GM21515 (cell line): ENCODE measurements around the gene CPT1A.

Source experiments
- ATAC-seq: cut with Tn5 transposase; IDR thresholded peaks from one replicate; pipeline ENCODE4 v1.9.1; 2021; ENCODE audit not compliant: unreplicated experiment

CPT1A gene

DNA sequence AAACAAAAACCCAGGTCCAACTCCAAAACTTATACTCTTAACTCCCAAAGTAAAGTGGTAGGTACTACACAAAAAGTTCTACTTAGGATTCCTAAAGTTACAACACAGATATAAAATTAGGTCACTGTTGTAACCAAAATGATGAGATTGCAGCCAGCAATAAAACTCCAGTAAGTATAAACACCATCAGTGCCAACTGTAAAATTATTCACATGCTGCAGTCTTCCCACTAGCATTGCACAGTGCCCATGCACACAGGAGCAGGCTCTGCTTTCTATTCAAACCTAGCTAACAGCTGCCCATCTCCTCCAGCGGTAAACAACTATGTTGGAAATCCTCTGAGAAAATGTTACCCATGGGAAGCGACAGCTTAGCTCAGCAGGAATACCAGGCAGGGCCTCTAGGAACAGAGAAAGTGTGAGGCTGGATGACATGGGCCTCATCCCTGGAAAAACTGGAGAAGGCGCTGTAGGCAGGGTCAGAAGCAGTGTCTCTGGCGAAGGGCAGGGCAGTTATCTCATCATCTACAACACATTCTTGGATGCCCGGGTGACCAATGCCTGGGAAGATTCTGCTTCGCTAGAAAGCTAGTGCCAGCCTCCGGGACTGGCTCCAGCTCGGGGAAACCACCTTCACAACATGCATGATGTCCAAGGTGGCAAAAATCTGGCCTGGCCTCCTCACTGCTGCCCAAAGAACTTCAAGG is 9.1 kb downstream of the CPT1A start:
- no peak for ATAC-seq

DNA sequence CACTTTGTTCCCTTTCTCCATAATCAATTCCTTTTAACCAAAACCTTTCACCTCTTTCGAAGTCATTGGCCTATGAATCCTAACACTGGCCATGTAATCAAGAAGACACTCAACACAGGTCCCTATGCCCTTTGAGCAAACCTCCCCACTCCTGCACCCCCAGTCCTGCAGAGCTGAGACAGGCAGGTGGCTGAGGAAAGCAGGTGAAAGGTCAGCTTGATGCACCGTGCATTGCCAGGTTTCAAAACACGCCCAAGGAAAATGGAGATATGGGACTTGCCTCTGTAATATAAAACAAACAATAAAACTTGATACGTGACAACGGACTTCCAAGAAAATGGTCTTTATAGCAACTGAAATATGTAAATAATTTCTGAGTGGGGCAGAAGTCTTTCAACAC is 10.6 kb downstream of the CPT1A start:
- ATAC-seq: no peak

DNA sequence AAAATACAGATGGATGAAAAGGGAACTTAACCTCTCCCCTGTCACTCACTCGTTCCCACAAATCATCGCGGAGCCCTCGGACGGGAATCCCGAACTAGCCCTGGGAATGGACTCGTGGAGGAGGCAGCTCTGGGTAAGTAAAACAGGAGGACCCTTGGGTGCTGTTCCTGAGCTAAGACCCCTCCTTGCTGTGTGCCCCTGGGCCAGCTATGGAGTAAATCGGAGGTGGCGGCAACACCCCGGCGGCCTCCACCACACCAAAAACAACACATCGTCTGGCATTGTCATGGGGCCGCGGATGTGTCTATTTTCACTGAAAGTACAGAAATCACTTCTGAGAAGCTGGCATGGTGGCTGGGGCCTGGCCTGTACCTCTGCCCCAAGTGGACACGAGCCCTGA is 12.1 kb downstream of the CPT1A start:
- no peak for ATAC-seq

DNA sequence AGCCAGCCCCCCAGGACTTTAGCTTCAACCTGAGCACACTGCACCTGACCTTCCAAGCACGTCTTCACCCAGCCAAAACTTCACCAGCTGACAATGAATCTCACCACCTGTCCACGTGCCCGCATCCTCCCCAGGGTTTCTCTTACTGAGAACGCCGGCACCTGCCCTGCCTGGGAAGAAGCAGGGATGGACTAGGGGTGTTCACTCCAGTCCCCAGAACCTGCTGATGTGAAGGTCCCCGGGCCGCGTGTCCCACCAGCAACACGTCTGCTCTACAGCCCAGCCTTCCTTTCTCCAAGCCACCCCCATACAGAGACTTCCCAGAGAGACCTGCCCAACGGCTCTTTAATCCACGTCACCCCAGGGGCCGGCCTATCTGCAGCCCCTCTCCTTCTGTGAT is 12.8 kb downstream of the CPT1A start:
- no peak for ATAC-seq

DNA sequence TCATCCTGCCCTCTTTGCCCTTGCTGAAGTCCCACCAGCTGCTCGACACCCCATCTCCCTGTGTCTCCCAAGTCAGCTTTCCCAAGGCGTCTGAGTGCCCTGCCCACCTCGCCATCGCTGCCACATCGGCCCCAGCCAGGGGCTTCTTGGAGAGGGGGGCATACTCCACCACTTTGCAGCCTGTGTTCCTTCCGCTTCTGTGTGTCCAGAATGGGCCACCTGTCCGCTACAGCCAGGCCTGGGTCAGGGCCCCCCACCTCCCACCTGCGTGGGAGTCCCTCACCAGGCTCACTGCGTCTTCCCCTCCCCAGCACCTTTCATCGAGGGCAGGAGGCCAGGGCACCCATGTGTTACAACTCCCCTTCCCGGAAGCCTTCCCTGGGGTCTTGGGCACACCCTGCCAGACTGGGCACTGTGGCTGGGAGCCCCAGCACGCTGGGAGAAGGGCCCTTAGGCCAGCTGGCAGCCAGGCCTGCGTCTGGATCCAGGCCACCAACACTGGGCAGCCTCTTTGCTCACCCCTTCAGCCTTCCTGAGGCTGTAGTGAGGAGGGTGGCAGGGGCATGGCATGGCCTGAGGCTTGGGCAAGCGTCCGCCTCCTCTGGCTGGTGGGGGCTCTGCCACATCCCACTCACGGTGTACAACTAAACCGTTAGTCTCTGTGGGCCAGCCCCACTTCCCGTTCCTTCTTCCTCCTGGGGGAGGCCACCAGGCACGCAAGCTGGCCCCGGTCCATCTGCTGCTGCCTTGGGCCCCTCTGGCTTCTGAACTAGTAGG is 13.4 kb downstream of the CPT1A start:
- no peak for ATAC-seq

DNA sequence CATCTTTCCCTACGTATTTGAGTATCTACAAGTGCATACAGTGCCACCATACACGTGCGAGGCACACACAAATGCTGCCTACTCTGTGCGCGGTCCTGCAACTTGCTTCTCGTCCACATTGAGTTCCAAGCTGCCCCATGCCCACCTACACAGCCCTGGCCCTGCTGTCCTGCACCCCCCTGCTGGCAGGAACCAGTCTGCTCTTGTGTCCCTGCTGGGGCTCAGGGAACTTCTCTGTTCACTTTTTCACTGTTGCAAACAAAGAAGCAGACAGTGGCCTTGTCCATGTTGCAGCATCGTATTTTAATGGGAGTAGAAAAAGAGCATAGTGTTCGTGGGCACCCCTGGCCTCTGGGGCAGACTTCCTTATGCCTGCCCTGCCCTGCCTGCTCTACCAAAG is 14.0 kb downstream of the CPT1A start:
- no peak for ATAC-seq

DNA sequence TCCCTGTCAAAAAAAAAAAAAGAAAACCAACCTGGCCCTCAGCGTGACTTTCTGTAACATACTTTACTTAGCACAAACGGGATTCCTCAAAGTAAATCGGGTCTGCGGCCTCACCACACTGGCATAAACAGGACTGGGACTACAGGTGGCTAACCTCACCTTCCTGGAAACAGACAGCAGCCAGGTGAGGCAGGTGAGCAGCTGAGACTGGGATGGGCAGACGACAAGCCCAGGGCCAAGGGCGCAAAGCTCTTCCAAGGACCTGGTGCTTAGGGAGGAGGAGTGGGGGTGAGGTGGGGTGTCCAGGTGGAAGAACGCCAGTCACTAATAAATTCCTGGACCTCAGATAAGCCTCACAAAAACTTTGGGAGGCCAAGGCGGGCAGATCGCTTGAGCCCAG is 15.0 kb downstream of the CPT1A start:
- no peak for ATAC-seq

DNA sequence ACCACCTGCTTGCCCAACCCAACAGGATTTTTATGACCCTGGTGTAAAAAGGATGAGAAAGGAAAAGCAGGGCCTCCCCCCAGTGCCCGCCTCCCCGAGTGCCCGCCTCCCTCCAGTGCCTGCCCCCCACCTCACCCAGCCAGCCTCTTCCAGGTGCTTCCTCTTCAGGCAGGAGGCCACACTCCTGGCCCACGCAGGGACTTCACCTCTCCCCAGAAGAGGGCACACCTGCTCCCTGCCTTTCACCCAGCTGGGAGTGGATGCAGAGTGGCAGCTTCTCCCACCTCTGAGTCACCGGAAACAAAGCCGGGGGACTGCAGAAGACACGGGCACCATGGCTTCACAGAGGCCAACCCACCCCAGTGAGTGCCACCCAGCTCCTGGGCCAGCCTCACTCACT is 16.1 kb downstream of the CPT1A start:
- ATAC-seq: no peak

DNA sequence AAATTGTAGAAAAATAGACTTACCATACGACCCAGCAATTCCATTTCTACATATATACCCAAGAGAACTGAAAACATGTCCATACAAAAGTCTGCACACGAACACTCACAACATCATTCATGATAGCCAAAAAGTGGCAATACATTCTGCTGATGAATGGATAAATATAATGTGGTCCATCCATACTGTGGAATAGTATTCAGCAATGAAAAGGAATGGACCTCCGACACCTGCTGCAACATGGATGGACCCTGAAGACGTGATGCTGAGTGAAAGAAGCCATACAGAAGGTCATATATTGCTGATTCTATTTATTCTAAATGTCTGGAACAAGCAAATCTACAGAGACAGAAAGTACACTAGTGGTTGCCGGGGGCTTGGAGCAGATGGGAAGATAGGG is 19.2 kb downstream of the CPT1A start:
- no peak for ATAC-seq

DNA sequence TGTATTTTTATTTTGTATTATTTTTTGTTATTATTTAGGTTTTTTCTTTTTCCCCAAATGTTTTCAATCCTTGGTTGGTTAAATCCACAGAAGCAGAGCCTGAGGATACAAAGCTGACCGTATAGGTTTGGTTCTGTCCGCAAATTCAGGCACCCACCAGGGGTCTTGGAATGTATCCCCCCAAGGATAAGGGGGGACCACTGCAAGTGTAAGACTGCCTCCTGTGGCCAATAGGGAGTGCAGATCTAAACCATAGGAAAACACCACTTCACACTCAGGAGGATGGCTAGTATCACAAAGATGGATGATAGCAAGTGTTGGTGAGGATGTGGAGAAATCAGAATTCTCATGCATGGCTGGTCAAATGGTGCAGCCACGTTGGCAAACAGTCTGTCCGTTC is 20.0 kb downstream of the CPT1A start:
- ATAC-seq: no peak

DNA sequence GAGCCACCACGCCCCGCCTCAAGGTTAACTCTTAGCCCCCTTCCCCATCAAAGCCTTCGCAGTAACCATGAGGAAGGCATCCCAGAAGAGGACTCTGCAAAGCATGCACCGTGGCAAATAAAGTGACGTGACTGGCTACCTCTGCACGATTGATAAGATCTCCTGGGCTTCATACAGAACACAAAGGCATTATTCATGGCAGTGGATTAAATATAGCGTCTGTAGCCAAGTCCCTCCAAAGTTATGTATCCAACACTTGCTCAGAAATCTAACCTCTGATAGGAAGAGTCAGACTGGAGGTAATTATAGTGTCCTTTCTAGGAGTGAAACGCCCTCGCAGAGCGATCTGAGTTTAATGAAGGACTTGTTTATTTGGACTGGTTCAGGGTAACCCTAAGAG is 22.4 kb downstream of the CPT1A start:
- no peak for ATAC-seq

DNA sequence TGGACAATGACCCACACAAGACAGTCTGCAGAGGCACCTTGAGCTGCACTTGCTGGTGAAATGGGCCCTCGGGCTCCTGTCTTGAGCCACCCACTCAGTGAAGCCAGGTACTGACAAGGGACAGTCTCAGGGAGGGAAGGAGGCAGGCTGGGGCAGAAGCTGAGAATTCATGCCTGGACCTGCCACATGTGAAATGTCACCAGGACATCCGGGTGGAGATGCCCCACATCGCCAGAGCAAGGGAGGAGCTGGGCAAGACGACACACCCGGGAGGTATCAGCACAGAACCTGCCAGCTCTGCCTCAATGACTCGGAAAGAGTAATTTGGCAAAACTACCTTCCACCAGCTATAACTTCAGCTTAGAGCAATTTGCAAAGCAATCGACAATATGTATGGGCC is 23.5 kb downstream of the CPT1A start:
- no peak for ATAC-seq

DNA sequence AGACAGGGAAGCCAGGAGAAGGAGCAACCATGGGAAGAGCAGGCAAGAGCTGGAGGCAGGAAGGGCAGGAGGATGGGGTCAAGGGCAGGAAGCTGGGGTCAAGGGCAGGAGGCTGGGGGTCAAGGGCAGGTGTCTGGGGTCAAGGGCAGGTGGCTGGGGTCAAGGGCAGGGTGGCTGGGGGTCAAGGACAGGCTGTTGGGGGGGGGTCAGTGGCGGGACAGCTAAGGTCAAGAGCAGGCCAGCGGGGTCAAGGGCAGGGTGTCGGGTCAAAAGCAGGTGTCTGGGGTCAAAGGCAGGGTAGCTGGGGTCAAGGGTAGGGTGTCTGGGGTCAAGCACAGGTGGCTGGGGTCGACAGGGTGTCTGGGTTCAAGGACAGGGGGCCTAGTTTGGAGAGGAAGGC is 24.2 kb downstream of the CPT1A start:
- ATAC-seq: no peak

DNA sequence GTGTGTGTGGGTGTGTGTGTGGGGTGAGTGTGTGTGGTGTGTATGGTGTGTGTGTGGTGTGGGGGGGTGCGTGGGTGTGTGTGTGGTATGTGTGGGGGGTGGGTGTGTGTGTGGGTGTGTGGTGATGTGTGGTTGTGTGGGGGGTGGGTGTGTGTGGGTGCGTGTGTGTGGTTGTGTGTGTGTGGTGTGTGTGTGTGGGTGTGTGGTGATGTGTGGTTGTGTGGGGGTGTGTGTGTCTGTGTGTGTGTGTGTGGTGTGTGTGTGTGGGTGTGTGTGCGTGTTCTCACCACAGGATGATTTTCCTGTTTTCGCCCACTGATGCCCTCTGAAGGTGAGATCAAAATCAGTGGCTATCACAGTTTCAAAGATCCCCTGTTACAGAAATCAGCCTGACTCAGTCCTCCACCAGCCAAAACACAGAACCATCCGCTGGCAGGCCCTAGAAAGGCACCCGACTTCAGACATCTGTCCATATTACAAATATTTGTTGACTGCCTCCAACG is 24.7 kb downstream of the CPT1A start:
- no peak for ATAC-seq

DNA sequence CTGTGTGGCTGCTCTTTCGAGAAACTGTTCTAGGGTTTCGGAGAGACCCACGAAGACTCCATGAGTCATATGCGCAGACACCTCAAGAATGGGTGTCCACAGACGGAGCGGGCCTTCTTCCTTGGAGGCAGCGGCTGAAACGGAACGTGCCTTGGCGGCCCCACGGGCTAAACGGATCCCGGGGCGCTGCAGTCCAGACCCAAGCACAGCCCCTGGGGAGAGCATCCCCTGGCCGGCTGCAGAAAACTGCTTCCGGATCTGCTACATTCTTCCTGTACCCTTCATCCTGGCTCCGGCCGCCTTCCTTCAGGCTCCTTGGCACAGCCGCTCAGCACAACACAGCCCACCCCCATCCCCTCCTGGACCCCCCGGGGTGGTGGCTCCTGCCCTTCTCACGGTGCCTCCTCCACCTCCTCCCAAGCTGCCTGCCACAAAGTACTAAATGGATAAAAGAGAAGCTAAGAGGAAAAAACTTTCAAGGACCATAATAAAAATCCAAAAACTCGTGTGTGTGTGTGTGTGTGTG is 25.4 kb downstream of the CPT1A start:
- ATAC-seq: no peak

DNA sequence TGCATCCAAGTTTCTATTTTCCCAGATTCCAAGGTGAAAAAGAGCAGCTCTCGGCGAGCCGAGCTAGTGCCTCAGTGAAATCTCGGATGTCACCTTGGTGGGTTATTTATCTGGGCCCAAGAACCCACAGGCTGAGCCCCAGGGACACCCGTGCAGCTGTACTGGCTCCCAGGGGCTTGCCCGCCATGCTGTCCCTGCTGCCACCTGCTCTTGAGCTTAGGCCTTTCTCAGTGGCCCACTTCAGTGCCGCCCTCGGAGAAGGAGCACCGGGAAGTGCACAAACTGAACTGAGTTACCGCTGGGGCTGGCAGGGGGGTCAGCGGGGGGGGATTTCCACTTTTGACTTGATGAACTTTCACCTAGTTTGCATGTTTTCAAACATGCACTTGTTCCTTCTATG is 27.9 kb downstream of the CPT1A start:
- no peak for ATAC-seq

DNA sequence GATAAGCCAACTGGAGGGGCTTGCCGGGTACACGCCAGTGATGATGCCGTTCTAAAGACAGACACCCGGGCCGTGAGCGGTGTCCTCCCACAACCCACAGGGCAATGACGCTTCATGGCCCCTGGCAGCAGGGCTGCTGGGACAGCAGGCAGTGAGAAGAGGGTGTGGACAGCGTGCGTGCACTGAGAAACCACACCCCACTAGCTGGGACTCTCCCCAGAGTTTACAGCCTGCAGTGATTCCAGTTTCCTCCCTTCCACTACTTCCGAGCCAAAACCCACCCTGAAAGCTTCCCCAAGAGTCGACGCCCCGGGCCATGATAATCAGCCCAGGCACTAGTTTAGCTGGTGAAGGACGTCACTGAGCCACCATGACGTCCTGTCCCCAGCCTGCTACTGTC is 29.2 kb downstream of the CPT1A start:
- no peak for ATAC-seq

DNA sequence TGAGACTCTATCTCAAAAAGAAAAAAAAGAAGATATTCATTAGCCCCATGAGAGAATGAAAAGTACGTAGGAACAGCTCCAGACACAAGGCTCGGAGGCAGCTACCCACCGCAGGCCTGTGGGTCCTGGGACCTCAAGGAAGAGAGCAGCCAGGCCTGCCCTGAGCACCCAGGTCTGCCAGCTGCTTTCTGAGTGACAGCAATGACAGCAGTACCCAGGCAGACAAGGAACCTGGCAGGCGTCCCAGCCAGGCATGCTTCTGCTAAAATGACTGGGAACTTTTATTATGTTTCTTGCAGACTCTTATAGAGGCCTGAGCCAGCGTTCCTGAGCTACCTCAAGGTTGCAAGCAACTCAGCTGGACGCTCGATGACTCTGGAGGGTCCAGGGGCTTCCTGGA is 31.6 kb downstream of the CPT1A start:
- ATAC-seq: no peak

DNA sequence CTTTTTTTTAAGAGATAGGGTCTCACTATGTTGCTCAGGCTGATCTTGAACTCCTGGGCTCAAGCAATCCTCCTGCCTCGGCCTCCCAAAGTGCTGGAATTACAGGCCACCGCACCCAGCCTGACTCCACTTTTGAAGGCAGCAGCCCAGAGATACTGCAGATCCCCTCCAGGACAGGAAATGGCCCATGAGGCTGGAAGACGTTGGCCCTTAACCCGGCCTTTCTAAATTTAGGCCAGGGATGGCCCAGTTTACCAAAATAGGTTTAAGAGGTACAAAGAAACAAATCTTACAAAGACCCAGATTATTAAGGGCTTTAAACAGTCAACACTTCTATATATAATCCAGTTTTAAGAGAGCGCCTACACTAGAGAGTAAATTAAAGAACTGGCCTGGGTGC is 32.2 kb downstream of the CPT1A start:
- no peak for ATAC-seq

DNA sequence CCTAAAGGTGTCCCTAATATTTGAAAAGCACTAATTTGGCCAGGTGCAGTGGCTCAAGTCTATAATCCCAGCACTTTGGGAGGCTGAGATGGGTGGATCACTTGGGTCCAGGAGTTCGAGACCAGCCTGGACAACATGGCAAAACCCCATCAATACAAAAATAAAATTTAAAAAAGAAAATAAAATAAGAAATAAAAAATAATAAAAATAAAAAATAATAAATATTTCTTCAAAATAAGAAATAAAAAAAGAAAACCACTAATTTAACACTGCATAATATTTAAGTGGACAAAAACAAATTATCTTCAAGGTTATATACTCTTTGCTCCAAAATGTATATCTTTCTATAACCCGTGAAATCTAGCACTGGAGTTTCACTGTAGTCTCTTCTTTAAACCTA is 32.9 kb downstream of the CPT1A start:
- ATAC-seq: no peak

DNA sequence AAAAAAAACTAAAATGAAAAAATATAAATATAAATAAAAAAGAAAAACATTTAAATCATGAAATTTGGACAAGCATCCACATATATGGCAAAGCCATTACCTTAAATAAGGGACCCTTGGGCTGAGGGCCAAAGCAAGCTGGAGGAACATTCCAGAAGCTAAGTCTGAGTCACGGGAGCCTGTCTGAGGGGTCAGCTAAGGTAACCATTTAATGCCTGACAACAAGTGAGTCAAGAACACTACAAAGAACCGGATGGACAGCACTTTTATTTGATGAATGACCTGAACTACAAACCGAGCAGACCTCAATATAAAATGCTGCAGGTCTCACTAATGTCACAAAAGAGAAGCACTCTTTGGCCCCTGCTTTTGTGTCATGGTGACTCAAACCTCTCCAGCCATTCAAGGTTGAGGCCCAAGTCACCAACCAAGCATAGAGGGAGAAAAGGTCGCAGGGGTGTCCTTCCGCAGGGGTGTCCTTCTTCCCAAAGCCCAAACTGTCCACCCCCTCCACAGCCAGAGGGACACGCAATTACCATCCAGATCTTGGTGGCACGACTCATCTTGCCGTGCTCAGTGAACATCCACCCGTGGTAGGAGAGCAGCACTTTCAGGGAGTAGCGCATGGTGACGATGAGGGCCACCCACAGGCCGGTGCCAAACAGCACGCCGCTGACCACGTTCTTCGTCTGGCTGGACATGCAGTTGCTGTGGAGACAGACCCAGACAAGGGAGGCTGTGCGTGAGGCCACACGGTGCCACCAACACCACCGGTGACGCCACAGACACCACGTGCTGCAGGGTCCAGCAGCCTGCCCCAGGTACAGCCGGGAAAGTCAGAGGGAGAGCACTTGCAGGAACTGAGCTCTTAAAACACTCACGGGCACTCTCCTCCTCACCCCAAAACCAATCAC is 34.5 kb downstream of the CPT1A start:
- no peak for ATAC-seq
